HG02610 (cell line): ENCODE measurements around the gene NFKBIA.
A peak's percentile ranks its signal among the peaks of the same experiment; 100 is the strongest.
"Not testable (repeated sequence)": the region's sequence is repeated elsewhere in the genome, so short reads cannot be mapped to it uniquely, and the experiment has no call there.

Experiments
- ATAC-seq: cut with Tn5 transposase; IDR thresholded peaks from one replicate; pipeline ENCODE4 v1.9.1; 2021; ENCODE audit warnings: mild to moderate bottlenecking, moderate library complexity; ENCODE audit not compliant: unreplicated experiment

NFKBIA gene

DNA sequence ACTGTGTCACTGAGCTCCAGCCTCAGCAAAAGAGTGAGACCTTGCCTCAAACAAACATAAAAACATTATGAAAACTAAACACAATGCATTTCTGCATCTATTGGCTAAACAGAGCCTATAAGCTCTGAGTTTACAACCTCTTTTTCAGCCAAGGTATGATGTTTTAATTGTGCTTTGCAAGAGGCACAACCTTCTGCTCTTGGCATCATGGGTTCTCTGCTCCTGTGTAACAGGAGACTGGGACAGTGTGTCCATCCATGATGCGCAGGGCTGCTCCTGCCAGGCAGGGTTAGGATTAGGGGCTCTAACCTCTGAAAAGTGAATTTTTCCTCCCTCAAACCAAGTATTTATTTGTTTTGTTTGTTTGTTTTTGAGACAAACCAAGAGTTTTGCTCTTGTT lies 5.0 kb upstream of the NFKBIA start:
- ATAC-seq = no peak

DNA sequence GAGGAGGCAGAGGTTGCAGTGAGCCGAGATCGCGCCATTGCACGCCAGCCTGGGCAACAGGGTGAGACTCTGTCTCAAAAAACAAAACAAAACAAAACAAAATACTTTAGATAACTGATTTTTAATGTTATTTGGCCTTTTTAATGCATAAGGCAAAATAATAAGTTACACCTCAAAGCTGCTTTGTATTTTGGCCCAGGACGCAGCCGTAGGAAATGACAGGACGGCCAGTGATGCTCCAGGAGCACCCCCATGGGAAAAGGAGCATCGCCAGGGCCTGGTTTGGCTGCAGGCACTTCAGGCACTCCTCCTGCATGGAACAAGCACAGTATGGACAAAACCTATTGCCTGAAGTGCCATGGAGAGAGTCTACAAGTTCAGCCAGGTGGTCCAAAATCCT lies 3.5 kb upstream of the NFKBIA start:
- no peak for ATAC-seq

DNA sequence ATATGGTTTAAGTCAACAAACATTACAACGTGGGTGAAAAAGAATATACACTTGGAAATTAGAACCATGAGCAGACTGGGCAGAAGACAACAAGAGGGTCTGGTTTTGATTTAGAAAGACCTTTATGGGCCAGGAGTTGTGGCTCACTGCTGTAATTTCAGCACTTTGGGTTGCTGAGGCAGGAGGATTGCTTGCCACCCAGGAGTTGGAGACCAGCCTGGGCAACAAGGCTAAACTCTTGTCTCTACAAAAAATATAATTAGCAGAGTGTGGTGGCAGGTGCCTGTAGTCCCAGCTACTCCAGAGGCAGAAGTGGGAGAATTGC lies 2.7 kb upstream of the NFKBIA start:
- no peak for ATAC-seq

DNA sequence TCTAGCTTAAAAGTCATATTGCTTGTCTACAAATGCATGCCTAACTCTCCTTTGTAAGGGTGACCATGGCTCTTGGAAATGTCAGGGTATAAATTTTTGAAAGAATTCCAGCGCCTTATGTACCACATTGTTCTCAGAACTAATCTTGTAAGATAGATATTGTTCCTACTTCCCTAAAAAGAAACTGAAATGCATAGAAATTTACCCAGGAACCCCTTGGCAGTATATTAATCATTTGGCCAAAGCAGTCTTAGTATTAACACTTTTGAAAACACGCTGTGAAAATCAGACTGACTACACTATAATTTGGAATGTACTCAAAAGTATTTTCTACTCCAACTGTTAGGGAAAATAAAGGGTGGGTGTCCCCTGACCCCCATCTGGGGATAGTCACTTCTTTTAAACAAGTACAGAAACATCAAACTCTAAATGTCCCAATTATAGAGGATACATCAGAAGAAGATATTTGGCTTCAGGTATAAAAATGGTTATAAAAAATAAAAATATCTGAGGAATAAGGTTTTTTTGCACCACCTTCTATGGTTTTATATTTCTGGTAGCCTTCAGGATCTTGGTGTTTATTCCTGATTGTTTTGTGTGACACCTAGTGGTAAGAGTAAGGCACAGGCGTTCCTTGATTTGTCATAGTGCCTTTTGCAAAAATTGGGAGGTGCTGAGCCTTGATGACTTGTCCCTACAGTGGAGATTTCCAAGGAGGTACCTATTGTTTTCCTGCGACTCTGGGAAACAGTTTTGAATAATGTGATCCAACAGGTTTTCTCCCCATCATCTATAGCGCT lies 2.2 kb upstream of the NFKBIA start:
- no peak for ATAC-seq

DNA sequence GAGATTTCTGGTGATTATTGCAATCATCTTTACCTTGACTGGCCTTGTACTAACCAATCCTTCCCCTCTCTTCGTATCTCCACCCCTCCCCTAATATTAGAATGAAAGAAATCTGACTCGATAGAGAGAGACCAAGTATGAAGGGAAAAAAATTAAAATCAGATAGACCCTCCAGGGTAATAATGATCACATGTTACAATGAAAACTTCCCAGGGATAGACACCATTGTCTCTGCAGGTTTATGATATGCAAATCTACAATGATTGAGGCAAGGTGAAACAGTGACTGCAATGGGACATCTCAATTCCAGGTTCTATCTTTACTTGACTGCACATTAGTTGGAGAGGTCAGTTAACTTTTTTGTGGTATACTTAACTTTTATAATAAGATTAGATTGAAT lies 1.5 kb upstream of the NFKBIA start:
- no peak for ATAC-seq

DNA sequence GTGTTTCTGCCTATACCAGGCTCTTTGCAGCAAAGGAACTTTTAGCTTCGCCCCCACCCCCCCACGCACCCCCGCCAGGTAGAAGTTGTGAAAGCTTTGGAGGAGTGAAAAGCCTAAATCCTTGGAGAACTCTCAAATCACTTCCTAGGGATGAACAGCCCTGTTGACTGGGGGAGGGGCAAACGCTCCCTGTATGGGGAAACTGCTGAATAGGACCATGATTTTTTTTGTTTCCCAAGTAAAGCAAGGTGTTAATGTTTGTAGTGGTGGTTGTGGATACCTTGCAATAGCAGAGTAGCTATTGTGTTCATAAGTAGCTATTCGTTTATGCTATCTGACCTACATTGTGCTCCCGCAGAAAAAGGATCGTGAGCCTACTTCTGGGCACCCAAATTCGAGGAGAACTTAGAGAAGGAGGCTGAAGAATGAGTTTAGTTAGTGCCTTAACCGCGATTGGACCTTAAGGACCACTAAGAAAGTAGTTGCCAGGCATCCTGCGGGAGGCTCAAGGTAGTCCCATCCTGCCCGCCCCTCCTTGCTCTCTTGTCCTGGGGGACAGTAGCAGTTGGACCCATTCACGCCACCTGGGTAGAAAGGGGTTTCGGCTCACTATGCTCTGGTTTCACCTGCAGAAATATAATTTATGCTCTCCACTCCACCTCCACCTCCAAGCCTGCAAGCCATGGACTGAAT lies 901 bp upstream of the NFKBIA start:
- no peak for ATAC-seq

DNA sequence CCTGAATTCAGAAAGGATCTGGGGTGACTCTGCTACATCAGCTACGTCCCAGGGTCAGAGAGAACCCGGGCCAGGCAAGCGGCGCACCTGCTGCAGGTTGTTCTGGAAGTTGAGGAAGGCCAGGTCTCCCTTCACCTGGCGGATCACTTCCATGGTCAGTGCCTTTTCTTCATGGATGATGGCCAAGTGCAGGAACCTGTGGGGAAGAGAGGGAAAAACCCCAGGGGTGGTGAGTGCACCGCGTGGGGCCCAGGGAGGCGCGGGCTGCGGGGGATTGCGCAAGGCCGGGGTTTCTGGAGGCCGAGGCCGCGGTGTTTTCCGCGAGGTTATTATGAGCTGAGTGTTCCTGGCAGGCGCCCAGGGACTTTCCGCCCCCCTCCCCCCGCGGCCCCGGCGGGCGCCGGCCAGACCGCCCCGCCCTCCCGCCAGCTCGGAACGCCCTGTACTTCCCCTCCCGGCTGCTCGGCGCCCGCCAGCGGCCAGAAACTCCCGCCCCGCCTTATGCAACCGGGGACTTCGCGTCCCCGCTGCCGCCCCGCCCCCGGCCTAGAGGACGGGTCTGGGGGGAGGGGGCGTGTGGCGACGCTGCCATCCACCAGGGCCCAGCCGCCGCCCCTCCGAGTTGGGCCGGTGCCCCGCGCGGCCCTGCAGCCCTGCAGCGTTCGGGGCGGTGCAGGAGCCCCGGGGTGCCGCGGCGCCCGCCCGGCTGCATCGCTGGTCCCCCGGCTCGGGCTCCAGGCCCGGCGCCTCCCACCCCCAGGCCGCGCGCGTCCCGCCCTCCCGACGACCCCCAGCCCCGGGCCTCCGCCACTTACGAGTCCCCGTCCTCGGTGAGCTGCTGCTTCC lies 723 bp downstream of the NFKBIA start:
- ATAC-seq = peak; percentile 34

DNA sequence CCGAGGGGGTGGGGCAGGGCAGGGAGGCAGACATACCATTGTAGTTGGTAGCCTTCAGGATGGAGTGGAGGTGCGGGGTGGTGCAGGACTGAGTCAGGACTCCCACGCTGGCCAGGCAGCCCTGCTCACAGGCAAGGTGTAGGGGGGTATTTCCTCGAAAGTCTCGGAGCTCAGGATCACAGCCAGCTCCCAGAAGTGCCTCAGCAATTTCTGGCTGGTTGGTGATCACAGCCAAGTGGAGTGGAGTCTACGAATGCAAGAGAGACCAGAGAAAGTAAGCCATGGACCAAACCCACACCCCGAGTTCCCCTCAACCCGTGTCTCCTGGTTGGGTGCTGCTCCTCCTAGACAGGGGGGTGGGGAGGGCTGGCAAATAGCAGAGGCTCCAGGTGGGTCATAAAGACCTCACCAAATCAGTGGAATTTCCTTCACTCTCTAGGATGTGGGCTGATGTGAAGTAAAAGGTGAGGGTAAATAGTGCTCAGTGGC lies 1.4 kb downstream of the NFKBIA start:
- ATAC-seq = no peak

DNA sequence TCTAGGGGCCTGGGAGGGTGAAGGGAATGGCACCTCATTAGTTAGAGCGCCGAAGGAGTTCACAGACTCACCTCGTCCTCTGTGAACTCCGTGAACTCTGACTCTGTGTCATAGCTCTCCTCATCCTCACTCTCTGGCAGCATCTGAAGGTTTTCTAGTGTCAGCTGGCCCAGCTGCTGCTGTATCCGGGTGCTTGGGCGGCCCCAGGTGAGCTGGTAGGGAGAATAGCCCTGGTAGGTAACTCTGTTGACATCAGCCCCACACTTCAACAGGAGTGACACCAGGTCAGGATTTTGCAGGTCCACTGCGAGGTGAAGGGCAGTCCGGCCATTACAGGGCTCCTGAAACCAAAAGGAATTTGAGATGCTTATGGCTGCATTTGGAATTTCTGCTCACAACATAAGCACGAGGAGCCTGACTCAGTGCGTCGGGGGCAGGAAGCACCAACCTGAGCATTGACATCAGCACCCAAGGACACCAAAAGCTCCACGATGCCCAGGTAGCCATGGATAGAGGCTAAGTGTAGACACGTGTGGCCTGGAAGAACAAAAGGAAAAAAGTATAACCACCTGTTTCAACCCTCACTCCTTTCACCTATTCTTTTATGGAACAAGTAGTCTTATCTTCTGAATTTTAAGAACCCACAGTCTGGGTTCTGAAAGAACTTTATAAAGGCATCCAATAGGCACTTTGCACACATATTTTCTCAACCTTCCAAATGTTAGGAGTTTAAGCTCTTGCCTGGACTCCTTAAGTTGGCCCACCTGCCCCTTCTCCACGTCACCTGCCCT lies 2.0 kb downstream of the NFKBIA start:
- no peak for ATAC-seq

DNA sequence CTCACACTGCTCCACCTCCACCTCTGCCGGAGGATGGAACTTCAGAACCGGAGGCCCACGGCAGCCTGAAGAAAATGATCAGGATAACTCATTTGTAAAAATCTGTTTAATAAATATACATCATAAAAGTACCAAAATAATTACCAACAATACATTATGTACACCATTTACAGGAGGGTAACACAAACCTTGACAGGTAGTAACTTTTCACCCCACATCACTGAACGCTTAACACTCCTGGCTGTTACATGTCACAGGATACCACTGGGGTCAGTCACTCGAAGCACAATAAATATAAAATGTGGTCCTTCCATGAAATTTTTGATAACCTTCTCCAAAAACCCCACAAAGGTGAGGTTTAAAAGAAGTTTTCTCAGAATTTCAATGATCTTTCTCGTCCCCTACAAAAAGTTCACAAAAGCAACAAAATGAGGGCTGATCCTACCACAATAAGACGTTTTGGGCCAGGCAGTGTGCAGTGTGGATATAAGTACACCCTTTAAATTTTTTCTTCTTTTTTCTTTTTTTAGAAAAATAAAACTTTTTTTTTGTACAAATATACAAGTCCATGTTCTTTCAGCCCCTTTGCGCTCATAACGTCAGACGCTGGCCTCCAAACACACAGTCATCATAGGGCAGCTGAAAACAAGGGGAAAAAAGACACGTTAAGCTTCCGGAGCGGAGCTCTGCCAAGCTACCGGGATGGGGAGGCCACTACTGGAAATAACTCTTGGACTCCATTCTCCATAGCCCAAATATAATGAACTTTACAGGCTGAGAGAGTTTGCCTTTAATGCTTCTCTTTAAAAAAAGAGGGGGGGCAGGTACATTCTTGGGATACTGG lies 2.9 kb downstream of the NFKBIA start:
- ATAC-seq = no peak

DNA sequence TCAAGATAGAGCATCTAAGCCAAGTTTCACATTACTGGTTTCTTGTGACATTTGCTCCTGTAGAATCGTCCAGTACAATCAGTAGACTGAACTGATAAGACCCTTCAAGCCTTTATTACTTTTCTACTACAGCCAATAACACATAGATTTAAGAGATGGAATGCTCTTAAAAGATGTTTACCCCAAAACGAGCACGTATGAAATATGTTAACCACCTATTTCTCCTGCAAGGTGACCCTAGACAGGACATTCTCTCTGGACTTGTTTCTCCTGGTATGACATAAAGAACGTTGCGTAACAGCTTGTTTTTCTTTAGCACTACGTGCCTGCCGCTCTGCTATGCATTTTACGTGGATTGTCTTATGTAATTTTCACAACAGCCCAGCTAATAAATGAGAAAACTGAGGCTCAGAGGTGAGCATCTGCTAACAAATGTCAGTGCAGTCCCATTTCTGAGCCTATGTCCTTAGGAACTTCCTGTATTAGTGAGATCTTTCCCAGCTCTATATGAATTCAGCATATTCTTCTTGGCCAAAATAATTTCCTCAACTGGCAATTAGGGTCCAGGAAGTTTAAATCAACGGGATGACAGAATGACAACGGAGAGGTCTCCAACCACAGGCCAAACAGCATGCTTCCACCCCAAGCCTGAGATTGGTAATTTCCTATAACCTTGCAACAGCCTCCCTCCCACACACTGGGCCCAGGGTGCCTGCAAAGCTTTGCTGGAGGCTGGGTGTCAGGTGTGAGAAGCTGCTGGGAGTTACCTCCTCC lies 3.7 kb downstream of the NFKBIA start:
- ATAC-seq = no peak

DNA sequence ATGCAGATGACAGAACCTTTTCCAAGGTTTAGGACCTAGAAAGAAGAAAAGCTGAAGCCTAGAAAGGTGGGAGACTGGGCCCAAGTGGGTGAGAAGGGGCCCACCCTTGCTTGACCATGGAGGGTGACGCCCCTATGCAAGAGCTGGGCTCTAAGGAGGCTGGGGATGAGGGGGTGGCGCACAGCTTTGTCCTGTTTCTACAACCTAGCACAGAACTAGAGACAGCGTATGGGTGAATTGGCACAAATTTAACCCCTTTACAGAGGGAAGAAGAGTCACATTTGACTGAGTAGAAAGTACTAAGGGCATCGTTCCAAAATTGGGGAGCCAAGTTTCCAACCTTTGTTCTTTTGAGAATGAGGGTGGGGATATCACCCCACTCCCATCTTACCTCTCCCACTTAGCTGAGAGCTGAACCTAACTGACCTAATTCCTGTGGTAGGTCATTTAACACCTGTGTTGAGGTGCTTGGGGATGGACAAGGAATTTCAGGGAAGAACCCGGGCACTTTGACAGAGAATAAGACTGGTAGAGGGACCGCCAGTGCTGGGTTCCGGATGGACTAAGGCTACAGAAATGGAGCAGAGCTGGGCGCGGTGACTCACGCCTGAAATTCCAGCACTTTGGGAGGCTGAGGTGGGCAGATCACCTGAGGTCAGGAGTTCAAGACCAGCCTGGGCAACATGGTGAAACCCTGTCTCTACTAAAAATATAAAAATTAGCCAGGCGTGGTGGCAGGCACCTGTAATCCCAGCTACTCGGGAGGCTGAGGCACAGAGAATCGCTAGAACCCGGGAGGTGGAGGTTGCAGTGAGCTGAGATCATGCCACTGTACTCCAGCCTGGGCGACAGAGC lies 5.2 kb downstream of the NFKBIA start:
- ATAC-seq = no peak

DNA sequence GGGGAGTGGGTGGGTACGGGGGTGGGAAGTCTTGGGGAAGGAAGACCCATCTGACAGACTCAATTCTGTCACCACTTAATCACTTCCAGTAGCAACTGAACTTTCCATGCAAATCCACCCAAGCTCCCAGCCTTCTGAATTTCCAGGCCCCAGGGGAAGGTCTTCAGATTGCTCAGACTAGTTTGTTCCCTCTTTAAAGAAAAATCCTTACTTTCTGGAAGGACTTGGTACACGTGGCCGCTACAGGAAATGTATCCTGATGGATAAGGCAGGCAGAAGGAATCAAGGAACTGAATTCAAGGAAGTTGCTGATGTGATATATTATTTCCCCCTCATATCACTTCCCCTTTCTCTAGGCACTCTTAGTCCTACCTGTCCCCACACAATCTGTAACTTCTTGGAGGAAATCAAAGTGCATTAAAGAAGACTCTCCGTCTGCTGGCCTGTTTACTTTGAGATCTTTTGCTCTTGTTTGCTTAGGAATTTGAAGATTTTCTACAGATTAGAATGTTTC lies 6.4 kb downstream of the NFKBIA start:
- ATAC-seq = no peak

DNA sequence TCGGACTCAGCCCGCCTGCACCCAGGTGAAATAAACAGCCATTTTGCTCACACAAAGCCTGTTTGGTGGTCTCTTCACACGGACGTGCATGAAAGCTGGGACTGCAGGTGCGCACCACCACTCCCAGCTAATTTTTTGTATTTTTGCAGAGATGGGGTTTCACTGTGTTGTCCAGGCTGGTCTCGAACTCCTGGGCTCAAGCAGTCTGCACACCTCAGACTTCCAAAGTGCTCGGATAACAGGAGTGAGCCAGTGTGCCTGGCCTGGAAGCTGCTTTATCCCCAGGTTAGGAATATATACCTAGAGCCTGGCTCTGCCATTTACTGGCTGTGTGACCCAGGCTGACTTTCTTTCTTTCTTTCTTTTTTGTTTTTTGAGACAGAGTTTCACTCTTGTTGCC lies 7.9 kb downstream of the NFKBIA start:
- not testable (repeated sequence) for ATAC-seq

DNA sequence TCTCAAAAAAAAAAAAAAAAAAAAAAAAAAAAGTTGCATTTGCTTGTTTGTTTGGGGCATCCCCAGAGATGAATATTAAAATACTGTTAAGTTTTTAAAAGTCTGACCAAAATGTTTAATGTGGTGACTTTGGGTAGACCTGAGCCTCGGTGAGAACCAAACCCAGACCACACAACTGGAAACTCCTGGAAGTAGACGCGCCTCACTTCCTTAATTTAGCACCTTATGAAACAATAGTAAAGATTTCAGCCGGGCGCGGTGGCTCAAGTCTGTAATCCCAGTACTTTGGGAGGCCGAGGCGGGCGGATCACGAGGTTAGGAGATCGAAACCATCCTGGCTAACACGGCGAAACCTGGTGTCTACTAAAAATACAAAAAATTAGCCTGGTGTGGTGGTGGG lies 9.3 kb downstream of the NFKBIA start:
- no peak for ATAC-seq

DNA sequence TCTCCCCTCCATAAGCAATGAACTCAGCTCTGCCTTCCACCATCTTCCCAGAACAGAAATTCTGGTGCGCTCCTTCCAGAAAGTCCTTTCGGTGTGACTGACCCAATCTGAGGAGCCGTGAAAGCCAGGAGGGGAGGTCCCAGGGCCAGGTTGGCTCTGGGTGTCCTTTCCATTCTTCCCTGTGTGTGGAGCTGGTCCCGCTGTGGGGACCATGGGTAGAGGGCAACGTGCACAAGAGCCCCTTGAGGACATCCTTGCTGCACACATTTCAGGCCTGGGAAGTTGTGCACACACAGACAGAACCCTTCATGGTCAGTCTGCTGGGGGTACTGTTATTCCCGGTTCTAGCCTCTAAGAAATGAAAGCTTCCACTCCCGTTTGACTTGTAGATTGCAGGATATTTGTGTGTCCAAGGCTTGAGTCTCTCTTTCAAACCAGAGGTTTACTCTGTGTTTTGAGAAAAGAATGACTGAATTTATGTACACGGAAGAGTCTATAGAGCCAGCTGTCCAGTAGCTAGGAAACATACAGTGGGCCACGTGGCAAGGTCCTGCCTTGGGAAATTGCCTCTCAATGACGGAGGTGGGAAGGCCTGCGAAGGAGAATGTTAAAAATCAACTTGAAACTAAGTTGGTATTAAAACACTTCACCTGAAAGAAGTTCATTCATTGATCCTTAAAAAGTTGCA lies 10.1 kb downstream of the NFKBIA start:
- no peak for ATAC-seq

DNA sequence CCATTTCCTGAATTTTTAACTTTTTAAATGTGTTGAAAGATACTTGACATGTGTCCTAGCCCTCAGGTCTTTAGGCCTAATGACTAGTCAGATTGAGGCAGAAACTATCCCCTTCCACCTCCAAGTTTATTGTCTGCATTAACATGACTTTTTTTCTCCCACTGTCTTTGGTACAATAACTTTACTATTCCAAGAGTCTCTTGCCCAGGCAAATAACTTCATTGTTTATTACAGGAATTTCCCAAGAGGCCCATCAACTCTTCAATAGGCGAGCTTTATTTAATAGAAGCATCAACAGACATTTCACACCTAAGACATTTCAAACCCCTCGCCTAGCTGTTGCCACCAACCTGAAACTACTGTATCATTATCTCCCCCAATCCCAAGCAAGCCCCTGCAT lies 10.7 kb downstream of the NFKBIA start:
- ATAC-seq = no peak
